ENCODE data around the gene KRTAP5-6.

Gene KRTAP5-6

GRCh38 chr11:1705126-1706052 lies 8.4 kb downstream of the KRTAP5-6 start:
- DNase-seq = no peak

DNA sequence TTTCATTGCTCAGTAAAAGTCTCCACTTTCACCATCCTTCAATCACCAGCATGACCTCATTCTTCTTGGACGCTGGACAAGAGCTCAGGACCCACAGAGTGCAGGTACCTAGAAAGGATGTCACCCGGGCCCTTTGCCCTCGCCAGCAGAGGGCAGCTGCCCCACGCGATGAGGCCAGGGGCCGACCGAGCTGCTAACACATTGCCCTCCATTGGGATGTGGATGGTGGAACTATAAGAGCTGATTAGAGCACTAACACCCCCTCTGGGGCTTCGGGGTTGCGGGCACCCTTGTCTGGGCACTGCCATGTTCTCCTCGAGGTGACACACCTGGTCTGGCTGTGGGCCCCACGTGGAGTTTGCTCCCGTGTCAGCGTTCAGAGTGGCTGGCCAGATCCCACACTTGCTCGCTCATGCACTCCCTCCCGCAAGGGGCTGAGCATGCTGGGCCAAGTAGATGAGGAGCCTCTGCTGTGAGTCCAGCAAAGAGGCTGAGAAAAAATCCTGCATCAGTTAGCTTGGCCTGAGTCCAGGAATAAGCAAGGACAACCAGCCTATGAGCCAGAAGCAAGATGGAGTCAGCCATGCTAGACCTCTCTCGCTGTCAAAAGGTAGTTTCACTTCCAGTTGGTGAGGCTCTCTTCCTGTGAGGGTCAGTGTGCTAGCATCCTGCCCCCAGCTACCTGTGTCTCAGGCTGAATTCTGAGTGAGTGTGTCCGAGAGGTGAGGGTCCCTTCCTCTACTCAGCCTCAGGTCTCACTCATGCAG lies 9.8 kb downstream of the KRTAP5-6 start:
- no peak for DNase-seq

DNA sequence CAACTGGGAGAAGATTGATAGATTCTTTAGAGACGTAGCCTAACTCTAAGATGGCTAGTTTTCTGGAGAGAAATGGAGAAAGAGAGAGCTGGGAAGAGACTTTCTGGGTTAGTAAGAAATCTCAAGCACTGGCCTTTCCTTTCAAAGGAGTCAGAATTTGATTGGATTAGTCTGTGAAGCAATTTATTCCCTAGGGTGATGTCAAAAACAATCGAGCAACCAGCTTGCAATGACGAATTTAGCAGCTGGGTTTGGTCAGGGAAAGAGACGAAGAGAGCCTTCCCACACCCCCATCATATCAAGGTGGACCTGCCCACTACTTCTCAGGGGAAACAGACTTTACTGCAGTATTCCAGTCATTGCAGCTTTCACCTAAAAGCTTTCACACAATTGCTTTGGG lies 10.8 kb downstream of the KRTAP5-6 start:
- no peak for DNase-seq

- DNase-seq = no peak
These were observed 11.7 kb downstream of the KRTAP5-6 start for GRCh38 chr11:1708716-1709115.

DNA sequence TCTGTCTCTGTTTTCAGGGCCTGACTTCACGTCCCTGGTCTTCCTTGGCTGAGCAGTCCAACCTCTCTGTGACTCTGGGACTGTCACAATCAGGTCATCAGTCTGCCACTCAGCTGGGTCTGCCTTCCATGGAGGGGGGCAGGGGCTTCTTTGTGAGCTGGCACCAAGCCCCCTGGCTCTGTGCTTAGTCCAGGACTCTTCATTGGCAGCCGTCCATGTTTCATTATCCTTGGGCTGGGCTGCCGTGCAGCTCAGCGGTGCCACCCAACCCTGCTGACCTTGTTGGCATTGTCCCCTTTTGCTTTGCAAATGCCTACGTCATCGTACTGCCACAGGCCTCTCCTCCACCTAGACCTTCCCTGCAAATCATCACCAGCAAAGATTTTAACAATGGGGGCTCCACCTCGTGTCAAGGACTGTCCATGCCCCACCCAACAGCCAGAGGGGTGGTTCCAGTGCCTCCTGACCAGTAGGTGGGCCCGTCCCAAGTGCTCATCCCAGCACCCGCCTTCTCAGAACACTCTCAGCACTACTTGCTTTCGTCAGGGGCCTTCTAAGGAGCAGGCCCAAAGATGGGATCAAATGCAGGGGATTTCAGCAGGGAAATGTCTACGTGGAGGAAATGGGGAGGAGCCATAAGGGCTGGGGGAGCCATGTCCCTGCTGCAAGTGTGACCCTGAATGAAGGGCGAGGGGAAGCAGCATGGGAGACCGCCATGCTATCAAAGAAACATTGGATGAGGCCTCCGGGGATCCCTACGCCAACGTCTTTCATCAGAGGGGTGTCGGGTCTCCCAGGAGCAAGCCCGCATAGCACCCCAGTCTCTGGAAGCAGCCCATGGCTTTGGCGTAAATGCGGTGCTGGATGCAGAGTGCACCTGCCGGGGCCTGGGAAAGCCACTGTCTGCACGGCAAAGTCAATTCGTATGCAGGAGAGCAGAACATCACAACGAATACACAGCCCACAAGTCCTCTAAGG lies 18.2 kb downstream of the KRTAP5-6 start:
- no peak for DNase-seq

DNA sequence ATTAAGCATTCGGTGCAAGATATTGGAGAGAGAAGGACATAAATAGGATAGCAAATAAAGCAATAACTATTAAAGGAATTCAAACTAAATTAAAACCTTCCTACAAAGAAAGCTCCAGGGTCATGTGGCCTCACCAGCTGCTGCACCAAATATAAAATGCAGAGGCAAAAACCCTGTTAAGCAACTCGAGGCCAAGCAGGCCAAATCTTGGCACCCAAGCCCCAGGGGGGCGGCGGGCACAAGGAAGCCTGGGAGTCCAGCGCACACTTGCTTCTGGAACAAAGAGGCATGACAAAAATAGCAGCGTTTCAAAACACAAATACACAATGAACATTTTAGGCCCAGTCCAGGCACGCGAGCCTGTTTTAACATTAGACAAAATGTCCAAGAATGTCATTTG lies 20.8 kb downstream of the KRTAP5-6 start:
- DNase-seq = no peak

GRCh38 chr11:1718326-1718725 lies 21.3 kb downstream of the KRTAP5-6 start:
- no peak for DNase-seq

DNA sequence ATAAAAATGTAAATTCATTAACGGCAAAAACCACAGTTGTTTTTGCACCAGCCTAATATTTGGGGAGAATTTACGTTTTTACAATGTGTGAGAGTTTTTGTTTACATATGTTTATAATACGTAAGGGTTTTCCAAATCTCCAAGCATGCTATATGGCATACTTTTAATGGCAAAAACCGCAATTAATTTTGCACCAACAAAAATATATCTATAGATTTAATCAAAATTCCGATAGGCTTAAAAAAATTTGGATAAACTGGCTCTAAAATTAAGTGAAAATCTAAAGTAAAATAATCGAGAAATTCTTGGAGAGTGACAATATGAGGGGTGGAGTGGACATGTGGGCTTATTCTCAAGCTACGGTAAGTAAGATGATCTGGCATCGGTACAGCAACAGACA lies 22.8 kb downstream of the KRTAP5-6 start:
- DNase-seq = no peak

DNA sequence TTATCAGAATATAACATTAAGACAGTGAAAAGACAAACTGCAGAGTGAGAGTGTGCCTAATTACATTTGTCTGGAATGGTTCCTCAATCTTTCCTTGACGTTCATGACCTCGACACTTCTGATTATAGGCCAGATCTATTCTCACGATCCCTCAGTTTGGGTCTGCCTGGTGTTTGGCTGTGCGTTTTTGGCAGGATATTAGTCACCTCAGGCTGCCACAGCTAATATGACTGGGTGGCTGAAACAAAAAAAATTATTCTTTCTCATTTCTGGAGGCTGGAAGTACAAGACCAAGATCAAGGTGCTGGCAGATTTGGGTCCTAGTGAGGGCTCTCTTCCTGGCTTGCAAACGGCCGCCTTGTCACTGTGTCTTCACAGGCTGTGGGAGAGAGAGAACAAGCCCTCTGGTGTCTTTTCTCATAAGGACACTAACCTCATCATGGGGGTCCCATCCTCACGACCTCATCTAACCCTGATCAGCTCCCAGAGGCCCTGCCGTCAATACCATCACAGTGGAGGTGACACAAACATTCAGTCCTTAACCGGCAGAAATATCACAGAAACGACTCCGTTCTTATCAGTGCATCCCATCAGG lies 30.2 kb downstream of the KRTAP5-6 start:
- no peak for DNase-seq

- no peak for DNase-seq
These were observed 30.9 kb downstream of the KRTAP5-6 start for GRCh38 chr11:1727861-1728260.

DNA sequence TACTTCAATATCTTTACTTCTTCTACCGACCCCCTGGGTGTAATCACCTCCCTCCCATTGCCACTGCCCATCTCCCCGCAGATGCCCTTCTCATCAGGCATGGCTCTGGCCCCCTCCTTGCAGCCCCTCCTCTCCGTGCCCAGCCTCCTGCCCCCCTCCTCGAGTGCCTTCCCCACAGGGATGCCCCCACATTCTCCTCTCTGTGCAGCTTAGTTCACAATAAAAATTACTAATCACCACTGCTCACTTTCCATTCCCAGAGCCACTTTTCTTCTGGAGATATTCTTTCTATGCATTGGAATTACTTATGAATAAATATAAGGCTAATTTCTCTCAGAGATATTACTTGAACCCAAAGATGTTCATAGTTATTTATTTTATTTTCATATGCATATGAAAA lies 31.3 kb downstream of the KRTAP5-6 start:
- no peak for DNase-seq

GRCh38 chr11:1728931-1729691 lies 32.1 kb downstream of the KRTAP5-6 start:
- DNase-seq = no peak

GRCh38 chr11:1729692-1730011 lies 32.7 kb downstream of the KRTAP5-6 start:
- no peak for DNase-seq

GRCh38 chr11:1730059-1730629 lies 33.1 kb downstream of the KRTAP5-6 start:
- DNase-seq = no peak

DNA sequence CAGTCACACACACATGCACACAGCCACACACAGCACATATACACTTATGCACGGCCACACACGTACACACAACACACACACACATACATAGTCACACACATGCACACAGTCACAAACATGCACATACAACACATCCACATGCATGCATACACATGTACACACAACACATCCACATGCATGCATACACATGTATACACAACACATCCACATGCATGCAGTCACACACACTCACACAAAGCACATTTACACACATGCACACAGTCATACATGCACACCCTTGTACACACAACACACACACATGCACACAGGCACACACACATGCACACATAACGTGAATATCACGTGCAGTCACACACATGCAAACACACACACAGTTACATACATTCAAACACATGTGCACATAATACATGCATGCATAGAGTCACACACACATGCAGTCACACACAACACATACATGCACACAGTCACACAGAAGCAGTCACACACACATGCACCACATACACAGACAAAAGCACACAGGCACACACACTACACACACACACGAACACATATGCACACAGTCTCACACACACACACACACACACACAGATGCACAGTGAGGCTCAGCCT lies 34.6 kb downstream of the KRTAP5-6 start:
- DNase-seq = no peak

DNA sequence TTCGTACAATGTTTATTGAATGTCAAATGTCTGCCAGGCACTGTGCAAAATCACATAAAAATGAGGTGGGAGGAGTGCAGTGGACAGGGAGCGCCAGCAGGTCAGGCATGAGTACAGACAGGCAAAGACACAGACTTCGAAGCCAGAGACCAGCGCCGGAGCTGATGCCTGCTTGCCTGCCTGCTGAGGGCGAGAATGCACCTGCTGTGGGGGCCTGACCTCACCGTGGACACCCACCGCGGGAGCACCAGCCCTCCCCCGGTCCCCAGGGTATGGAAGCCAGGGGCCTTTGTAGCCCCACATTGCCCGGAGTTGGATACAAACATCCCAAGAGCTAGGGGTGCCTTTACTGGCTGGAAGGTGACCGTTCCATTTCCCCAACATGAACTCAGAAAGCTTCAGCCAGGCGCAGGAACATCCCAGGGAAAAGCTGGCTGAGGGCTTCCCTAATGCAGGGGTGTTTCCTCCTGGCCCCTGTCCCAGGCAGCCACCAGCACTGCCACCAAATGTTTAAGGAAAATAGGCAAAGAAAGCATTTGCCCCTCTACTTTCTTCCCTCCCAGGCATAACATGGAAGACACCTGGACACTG lies 35.5 kb downstream of the KRTAP5-6 start:
- DNase-seq = no peak

- no peak for DNase-seq
These were observed 36.2 kb downstream of the KRTAP5-6 start for GRCh38 chr11:1733009-1733715.

GRCh38 chr11:1733716-1734640 lies 37.0 kb downstream of the KRTAP5-6 start:
- no peak for DNase-seq

GRCh38 chr11:1734641-1735081 lies 37.7 kb downstream of the KRTAP5-6 start:
- no peak for DNase-seq
